Peyer's patch (tissue), 4 donors: ENCODE measurements around the gene IL21R.

Experiments used
- POLR2A ChIP-seq, 2 donors: fragments of 450-650 bp; IDR thresholded peaks; one replicate each; pipeline ENCODE4 v1.5.1; 2017; ENCODE audit warnings: antibody characterized with exemption in 2 of 2, mild to moderate bottlenecking in 2 of 2, moderate library complexity in 2 of 2
- TF ChIP-seq, protein P1 (sequence below), 6 experiments: fragments of 450-650 bp in 4 of 6; fragments of 200-600 bp in 2 of 6; sonication (generic) in 1 of 6; IDR thresholded peaks; one replicate each; pipeline ENCODE4 v1.5.1; 2017 to 2019; ENCODE audit warnings: antibody characterized with exemption in 6 of 6, mild to moderate bottlenecking in 3 of 6, moderate library complexity in 1 of 6

DNA sequence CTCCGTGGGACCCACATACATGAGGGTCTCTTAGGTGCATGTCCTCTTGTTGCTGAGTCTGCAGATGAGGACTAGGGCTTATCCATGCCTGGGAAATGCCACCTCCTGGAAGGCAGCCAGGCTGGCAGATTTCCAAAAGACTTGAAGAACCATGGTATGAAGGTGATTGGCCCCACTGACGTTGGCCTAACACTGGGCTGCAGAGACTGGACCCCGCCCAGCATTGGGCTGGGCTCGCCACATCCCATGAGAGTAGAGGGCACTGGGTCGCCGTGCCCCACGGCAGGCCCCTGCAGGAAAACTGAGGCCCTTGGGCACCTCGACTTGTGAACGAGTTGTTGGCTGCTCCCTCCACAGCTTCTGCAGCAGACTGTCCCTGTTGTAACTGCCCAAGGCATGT is 38.2 kb upstream of the IL21R start:
- no peak for TF ChIP-seq POLR2A (IDR thresholded peaks at IDR 0.05)
- TF ChIP-seq, protein P1, sequence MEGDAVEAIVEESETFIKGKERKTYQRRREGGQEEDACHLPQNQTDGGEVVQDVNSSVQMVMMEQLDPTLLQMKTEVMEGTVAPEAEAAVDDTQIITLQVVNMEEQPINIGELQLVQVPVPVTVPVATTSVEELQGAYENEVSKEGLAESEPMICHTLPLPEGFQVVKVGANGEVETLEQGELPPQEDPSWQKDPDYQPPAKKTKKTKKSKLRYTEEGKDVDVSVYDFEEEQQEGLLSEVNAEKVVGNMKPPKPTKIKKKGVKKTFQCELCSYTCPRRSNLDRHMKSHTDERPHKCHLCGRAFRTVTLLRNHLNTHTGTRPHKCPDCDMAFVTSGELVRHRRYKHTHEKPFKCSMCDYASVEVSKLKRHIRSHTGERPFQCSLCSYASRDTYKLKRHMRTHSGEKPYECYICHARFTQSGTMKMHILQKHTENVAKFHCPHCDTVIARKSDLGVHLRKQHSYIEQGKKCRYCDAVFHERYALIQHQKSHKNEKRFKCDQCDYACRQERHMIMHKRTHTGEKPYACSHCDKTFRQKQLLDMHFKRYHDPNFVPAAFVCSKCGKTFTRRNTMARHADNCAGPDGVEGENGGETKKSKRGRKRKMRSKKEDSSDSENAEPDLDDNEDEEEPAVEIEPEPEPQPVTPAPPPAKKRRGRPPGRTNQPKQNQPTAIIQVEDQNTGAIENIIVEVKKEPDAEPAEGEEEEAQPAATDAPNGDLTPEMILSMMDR (IDR thresholded peaks at IDR 0.05) = no peak
